HG03139 (cell line): ENCODE data around the gene TTC28.

Experiments used
- ATAC-seq: cut with Tn5 transposase; IDR thresholded peaks from one replicate; pipeline ENCODE4 v1.9.1; 2021; ENCODE audit not compliant: unreplicated experiment

Gene TTC28

DNA sequence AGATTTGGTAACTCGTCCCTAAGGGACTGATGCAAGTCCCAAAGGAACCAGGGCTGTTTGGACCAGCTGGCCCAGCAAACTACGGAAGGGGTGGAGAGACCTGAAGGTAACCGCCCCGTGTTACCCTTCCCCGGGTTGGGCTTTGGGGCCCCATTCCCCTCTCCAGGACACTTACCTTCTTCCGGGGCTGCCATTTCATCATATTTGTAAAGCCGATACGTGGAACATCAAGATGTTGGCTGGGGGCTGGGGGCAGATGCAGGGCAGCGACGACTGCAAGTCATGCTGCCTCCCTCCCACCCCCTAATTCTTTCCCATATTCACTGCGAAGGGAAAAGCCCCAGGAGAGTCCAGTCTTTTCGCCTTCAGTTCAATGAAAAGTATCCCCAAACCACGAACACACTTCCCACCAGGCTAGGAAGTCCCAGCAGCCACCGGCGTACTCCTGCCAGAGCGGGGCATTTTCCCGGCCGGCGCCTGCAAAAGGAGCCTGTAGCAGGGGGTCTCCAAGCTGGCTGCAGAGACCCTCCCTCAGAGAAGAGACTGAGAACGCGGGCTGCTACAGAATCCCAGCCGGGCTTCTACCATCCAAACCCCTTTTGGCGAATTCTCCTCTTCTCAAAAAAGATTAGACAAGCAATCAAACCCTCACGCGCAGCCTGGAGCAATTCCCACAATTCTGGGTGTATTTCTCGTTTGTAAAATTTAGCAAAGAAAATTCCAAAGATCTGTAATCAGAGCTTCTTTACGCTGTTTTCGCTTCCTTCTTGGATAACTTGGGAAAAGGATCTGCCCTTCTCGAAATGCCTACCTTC lies 236.7 kb downstream of the TTC28 start:
- no peak for ATAC-seq

GRCh38 chr22:28442264-28442710 lies 237.4 kb downstream of the TTC28 start:
- ATAC-seq = no peak

DNA sequence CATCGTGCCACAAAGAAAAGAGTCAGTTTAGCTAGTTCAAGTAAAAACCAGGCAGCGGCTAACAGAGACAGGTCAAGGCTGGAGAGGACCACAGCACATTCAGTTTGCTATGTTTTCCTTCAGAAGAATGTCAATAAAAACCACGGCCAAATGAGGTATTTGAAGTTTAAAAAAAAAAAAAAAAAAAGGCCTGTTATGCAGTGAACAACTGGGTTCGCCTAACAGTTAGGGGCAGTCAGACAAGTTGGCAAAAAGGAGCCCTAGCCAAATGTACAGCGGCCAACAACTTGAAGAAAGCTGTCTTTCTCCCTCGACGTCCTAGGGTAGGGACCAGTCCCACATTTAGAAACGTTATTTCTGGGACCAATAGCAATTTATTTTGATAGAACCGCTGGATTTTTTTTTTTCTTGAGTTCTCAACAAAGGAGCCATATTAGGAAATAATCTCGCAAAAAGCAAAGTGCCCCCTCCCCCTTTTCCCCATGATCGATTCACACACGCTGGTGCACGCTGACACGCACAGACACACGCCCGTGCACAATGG lies 237.8 kb downstream of the TTC28 start:
- no peak for ATAC-seq

DNA sequence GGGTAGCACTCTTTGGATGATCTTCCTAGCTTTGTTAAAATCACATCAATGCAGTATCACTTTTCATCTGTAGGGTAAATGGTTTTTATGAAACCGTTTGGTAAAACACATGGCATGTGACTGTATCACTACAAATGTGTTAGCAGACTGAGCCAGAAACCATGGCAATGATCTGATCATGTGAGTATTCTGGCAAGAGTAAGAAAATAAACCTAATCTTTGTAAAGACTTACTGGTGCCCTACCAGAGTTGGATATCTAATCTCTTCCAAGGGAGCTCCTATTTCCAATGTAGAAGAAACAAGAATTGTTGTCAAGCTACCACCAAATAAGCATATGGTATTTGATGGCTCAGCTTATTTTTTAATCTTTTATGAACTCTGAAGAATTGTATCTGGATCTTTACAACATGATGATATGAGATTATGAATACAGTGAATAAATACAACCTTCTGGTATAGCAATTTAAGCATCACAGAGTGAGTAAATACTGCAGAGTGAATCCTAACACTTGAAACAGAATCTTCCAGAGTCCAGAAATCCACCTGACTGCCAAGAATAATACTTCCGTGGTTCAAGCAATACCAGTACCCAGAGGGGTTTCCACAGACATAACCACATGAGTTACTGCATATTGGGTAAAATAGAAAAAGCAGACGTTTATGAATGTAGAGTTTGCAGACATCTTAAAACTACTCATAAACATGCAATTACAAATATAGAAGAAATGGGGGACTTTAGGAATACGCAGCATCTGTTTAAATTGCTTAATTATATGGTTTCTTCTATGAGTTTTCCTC lies 238.8 kb downstream of the TTC28 start:
- ATAC-seq = no peak

- ATAC-seq = no peak
Observed at GRCh38 chr22:28438183-28438768, 241.4 kb downstream of the TTC28 start.

DNA sequence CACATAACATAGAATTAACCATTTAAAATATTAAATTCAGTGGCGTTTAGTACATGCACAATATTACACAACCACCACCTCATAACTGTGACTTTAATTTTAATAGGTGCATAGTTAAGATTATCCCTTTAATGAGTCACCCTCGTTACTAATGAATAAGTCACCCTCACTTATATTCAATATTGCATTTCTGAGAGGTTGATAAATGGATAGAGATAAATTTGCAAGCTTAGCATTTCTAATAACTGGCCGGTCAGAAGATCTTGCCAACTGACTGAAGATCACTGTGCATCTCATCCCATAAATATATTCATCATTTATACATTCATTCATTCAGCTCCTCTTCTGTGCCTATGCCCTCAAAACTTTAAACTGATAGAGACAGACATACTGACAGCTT lies 243.7 kb downstream of the TTC28 start:
- no peak for ATAC-seq

GRCh38 chr22:28435140-28435768 lies 244.4 kb downstream of the TTC28 start:
- no peak for ATAC-seq

DNA sequence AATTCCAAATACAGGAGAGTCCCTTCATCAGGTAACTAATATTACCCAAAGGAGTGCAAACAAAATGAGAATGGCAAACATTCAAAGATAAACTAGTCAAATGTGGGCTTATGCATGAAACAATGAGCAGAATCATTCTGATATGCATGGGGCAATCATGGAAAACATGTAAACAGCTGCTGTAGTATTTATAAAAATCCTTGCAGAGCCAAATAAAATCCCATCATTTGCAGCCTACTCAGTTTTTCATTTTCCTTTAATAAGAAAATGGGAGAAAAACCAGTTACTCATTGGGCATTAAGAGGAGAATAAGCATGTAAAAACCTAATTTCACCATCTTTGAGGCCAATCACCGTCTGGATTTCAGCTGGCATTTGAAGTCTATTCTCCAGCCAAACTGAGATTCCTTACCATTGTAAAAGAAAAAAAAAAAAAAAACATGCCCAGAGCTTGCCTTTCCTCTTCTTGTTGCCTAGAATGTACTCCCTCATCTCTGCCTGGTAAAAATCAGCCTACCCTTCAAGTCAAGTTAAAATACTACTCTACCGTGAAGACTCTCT lies 249.1 kb downstream of the TTC28 start:
- no peak for ATAC-seq

- no peak for ATAC-seq
Observed at GRCh38 chr22:28429711-28430110, 249.9 kb downstream of the TTC28 start.

GRCh38 chr22:28428271-28428670 lies 251.4 kb downstream of the TTC28 start:
- ATAC-seq = no peak

- ATAC-seq = no peak
Observed at GRCh38 chr22:28426346-28427132, 253.1 kb downstream of the TTC28 start.

GRCh38 chr22:28425211-28425610 lies 254.4 kb downstream of the TTC28 start:
- ATAC-seq = no peak

- ATAC-seq = no peak
Observed at GRCh38 chr22:28424427-28425080, 255.1 kb downstream of the TTC28 start.

DNA sequence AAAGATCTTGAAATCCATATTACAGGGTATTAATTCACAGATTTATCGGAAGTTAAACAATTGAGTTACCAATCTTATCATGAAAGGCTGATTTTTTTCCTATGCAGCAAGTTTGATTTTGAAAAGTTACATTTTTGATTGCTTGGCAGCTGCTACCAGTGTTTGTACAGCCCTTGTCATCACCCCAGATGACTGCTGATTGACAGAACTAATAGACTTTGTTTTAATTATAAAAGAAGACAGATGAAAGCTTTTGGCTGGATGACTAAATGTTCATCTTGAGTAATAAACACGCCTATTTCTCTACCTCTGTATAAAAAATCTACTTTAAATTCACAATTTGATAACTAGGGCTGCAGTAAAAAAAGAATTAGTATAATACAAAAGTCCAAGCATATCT lies 259.7 kb downstream of the TTC28 start:
- no peak for ATAC-seq

DNA sequence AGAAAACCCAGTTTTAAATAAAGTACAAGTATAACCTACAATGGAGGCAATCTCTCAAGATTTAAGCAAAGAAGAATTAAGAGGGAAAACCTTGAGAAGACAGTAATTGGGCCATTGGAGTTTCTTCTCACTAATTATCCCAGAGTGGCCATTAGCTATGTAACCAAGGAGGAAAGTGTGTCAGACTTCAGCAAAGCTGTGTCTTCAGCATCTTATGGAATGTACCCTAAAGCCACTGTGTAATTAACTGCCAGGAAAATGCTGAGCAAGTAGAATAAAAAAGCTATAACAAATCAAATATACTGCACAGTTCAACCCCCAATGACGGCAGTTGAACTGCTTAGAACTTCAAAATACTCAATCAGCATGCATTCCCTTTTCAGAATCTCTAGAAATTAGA lies 261.6 kb downstream of the TTC28 start:
- ATAC-seq = no peak

- no peak for ATAC-seq
Observed at GRCh38 chr22:28417431-28417830, 262.2 kb downstream of the TTC28 start.

GRCh38 chr22:28414913-28415312 lies 264.7 kb downstream of the TTC28 start:
- ATAC-seq = no peak

- ATAC-seq = no peak
Observed at GRCh38 chr22:28413612-28414399, 265.8 kb downstream of the TTC28 start.

DNA sequence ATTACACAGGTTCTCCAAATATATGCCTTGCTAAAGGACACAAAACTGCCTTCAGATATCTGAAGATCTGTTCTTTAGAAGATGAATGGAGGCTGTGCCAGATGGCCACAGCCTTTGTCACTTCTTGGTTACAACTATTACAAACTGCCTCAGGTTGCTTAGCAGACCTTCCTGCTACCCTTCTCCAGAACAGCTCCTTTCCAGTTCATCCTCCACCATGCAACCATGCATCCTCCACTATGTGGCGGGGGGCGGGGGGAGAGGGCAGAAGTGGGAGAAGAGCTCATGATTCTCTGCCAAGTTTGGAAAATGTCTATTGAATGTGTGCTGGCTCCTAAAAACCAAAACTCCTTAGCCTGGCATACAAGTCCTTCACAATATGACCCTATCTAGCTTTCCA lies 267.5 kb downstream of the TTC28 start:
- ATAC-seq = no peak
